ENCODE results near the gene NPAP1.
"Not testable (repeated sequence)": the region's sequence is repeated elsewhere in the genome, so short reads cannot be mapped to it uniquely, and the experiment has no call there.

Gene NPAP1

GRCh38 chr15:24675332-24676144, at the start of gene NPAP1:
Gene NPAP1 (plus strand): TSS chr15:24675775. CDS start chr15:24675868, 93 bp downstream.
- Histone ChIP-seq H3K9me3 (ENCODE audit: control insufficient read depth, low read length) (no peaks in the 10 kb centered on the region), H3K27me3 (replicated peaks; ENCODE audit: control insufficient read depth, insufficient read depth, low read length) (no peaks in the 10 kb centered on the region), H3K9ac (ENCODE audit: low read length) (no peak within 1 kb of the TSS), H3K4me1 (ENCODE audit: control insufficient read depth, insufficient read depth, low read length) (no peaks in the 10 kb centered on the region), H3K4me3 (ENCODE audit: low read length) (no peak within 1 kb of the TSS), H3K36me3 (ENCODE audit: control insufficient read depth, insufficient read depth, low read length, severe bottlenecking) (no peaks in the 10 kb centered on the region)
- DNase-seq (ENCODE audit: low read depth) = no peak

DNA sequence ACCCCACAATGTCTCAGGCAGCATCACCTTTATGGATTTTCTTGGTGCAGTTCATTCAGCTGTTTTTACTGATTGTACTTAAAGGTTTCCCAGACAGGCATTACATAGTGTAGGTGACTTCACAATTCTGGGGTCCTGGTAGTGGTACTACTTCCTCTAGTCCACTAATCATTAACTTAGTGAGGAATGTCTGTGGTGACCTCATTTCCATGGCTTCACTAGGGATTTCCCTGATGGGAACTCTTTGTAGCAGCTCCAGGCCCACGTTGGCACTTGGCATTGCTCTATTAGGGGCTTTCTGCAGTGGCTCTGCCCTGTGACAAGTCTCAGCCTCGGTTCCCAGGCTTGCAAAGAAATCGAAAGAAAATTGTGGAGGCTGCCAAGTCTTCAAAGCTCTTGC, 48.1 kb upstream of the NPAP1 start:
- peaks cover 16% of the 10 kb centered on the region for H3K9me3 ChIP-seq (ENCODE audit: control insufficient read depth, low read length)
- no peak overlapping the region for H3K4me3 ChIP-seq (ENCODE audit: low read length)
- H3K36me3 ChIP-seq (ENCODE audit: control insufficient read depth, insufficient read depth, low read length, severe bottlenecking) = no peaks in the 10 kb centered on the region
- no peak overlapping the region for H3K9ac ChIP-seq (ENCODE audit: low read length)
- H3K4me1 ChIP-seq (ENCODE audit: control insufficient read depth, insufficient read depth, low read length) = no peaks in the 10 kb centered on the region
- DNase-seq (ENCODE audit: low read depth) = no peak
- no peaks in the 10 kb centered on the region for H3K27me3 ChIP-seq (replicated peaks; ENCODE audit: control insufficient read depth, insufficient read depth, low read length)

DNA sequence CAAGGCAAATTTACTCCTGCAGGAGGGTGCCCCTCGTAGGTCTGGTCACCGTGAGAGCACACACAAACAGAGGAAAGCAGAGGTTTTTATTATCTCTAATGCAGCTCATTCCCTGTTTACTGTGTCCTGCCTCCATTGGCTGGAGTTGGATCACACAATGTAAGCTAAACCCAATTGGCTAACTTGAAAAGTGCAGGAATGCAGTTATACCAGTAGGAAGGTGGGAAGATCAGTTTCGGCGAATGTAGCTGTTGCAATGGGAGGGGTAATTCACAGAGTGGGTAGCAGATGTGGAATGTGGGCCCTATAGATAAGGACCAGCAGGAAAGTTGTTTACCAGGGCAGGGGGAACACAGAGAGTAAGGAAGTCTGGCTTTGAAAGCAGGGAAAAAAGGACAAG, 42.5 kb upstream of the NPAP1 start:
- Histone ChIP-seq H3K9ac (ENCODE audit: low read length) (no peak overlapping the region), H3K36me3 (ENCODE audit: control insufficient read depth, insufficient read depth, low read length, severe bottlenecking) (no peaks in the 10 kb centered on the region), H3K27me3 (replicated peaks; ENCODE audit: control insufficient read depth, insufficient read depth, low read length) (no peaks in the 10 kb centered on the region), H3K4me1 (ENCODE audit: control insufficient read depth, insufficient read depth, low read length) (no peaks in the 10 kb centered on the region), H3K9me3 (ENCODE audit: control insufficient read depth, low read length) (peaks cover 23% of the 10 kb centered on the region), H3K4me3 (ENCODE audit: low read length) (no peak overlapping the region)
- no peak for DNase-seq (ENCODE audit: low read depth)

- not testable (repeated sequence) for H3K4me1 ChIP-seq (ENCODE audit: control insufficient read depth, insufficient read depth, low read length); H3K9me3 ChIP-seq (ENCODE audit: control insufficient read depth, low read length); DNase-seq (ENCODE audit: low read depth); H3K36me3 ChIP-seq (ENCODE audit: control insufficient read depth, insufficient read depth, low read length, severe bottlenecking); H3K27me3 ChIP-seq (replicated peaks; ENCODE audit: control insufficient read depth, insufficient read depth, low read length); H3K9ac ChIP-seq (ENCODE audit: low read length); H3K4me3 ChIP-seq (ENCODE audit: low read length)
Measured at GRCh38 chr15:24639412-24639811, 36.2 kb upstream of the NPAP1 start.

GRCh38 chr15:24645627-24646026, 29.9 kb upstream of the NPAP1 start:
- Histone ChIP-seq H3K9ac (ENCODE audit: low read length) (no peak overlapping the region), H3K36me3 (ENCODE audit: control insufficient read depth, insufficient read depth, low read length, severe bottlenecking) (no peaks in the 10 kb centered on the region), H3K4me3 (ENCODE audit: low read length) (no peak overlapping the region), H3K9me3 (ENCODE audit: control insufficient read depth, low read length) (peaks cover 5% of the 10 kb centered on the region), H3K27me3 (replicated peaks; ENCODE audit: control insufficient read depth, insufficient read depth, low read length) (no peaks in the 10 kb centered on the region), H3K4me1 (ENCODE audit: control insufficient read depth, insufficient read depth, low read length) (no peaks in the 10 kb centered on the region)
- DNase-seq (ENCODE audit: low read depth) = no peak

- Histone ChIP-seq H3K9me3 (ENCODE audit: control insufficient read depth, low read length) (peaks cover 2% of the 10 kb centered on the region), H3K4me1 (ENCODE audit: control insufficient read depth, insufficient read depth, low read length) (no peaks in the 10 kb centered on the region), H3K36me3 (ENCODE audit: control insufficient read depth, insufficient read depth, low read length, severe bottlenecking) (no peaks in the 10 kb centered on the region), H3K9ac (ENCODE audit: low read length) (no peak overlapping the region), H3K4me3 (ENCODE audit: low read length) (no peak overlapping the region), H3K27me3 (replicated peaks; ENCODE audit: control insufficient read depth, insufficient read depth, low read length) (no peaks in the 10 kb centered on the region)
- DNase-seq (ENCODE audit: low read depth) = no peak
Measured at GRCh38 chr15:24659622-24660021, 16.0 kb upstream of the NPAP1 start.

DNA sequence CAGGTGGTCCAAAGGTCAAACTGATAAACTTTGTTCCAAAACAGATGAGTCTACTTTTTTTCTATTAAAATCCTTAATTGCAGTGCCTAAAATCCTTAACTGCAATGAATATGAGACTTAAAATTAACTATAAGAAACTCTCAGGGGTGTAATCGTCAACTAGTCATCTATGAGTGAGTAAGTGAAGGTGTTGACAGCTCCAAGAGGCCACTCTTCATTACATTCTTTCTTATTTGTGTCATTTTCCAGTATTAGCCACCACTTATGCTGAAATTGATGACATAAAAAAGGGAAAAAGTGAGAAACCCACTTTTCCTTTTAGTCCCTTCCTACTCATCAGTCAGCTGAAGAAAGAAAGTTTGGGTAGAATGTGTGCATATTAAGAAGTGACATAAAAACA, 12.6 kb upstream of the NPAP1 start:
- Histone ChIP-seq H3K36me3 (ENCODE audit: control insufficient read depth, insufficient read depth, low read length, severe bottlenecking) (no peaks in the 10 kb centered on the region), H3K9ac (ENCODE audit: low read length) (no peak overlapping the region), H3K4me3 (ENCODE audit: low read length) (no peak overlapping the region), H3K4me1 (ENCODE audit: control insufficient read depth, insufficient read depth, low read length) (no peaks in the 10 kb centered on the region), H3K27me3 (replicated peaks; ENCODE audit: control insufficient read depth, insufficient read depth, low read length) (no peaks in the 10 kb centered on the region), H3K9me3 (ENCODE audit: control insufficient read depth, low read length) (peaks cover 9% of the 10 kb centered on the region)
- DNase-seq (ENCODE audit: low read depth) = no peak

DNA sequence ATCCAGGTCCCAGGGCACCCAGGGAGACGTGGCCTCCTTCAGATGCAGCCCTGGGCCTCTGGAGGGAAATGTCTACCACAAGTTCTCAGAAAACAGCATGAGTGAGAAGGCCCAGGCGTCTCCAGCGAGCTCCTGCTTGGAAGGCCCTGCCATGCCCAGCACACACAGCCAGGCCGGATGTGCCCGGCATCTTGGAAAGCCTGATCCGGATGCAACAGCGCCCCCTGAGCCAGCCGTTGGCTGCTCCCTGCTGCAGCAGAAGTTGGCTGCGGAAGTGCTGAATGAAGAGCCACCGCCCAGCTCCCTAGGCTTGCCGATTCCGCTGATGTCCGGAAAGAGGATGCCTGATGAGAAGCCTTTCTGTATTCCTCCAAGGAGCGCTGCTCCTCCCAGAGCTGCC, 856 bp downstream of the NPAP1 start:
- Histone ChIP-seq H3K27me3 (replicated peaks; ENCODE audit: control insufficient read depth, insufficient read depth, low read length) (no peaks in the 10 kb centered on the region), H3K4me1 (ENCODE audit: control insufficient read depth, insufficient read depth, low read length) (no peaks in the 10 kb centered on the region), H3K9me3 (ENCODE audit: control insufficient read depth, low read length) (no peaks in the 10 kb centered on the region), H3K4me3 (ENCODE audit: low read length) (no peak overlapping the region), H3K36me3 (ENCODE audit: control insufficient read depth, insufficient read depth, low read length, severe bottlenecking) (no peaks in the 10 kb centered on the region), H3K9ac (ENCODE audit: low read length) (no peak overlapping the region)
- no peak for DNase-seq (ENCODE audit: low read depth)

GRCh38 chr15:24678485-24678884, 2.9 kb downstream of the NPAP1 start:
- H3K27me3 ChIP-seq (replicated peaks; ENCODE audit: control insufficient read depth, insufficient read depth, low read length) = no peaks in the 10 kb centered on the region
- no peaks in the 10 kb centered on the region for H3K4me1 ChIP-seq (ENCODE audit: control insufficient read depth, insufficient read depth, low read length)
- H3K36me3 ChIP-seq (ENCODE audit: control insufficient read depth, insufficient read depth, low read length, severe bottlenecking) = no peaks in the 10 kb centered on the region
- no peaks in the 10 kb centered on the region for H3K9me3 ChIP-seq (ENCODE audit: control insufficient read depth, low read length)
- no peak overlapping the region for H3K4me3 ChIP-seq (ENCODE audit: low read length)
- H3K9ac ChIP-seq (ENCODE audit: low read length) = no peak overlapping the region
- no peak for DNase-seq (ENCODE audit: low read depth)

DNA sequence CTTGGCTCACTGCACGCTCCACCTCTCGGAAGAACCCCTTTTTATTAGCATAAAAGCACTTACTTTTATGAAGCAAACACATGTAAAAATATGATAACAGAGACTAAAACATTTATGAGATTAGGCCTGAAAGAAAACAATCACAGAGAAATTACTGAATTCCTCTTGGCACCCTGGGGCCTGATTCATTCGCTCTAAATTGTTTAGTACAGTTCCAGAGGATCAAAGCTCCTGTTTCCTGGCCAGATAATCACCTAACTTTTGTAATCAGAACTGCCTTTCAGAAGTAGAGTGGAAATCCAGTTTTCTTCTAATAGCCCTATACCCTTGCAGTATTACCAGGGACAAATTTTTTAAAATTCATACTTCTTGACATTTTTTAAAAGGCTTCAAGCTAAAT, 6.4 kb downstream of the NPAP1 start:
- H3K9me3 ChIP-seq (ENCODE audit: control insufficient read depth, low read length) = no peaks in the 10 kb centered on the region
- no peak overlapping the region for H3K4me3 ChIP-seq (ENCODE audit: low read length)
- no peaks in the 10 kb centered on the region for H3K4me1 ChIP-seq (ENCODE audit: control insufficient read depth, insufficient read depth, low read length)
- no peak for DNase-seq (ENCODE audit: low read depth)
- H3K27me3 ChIP-seq (replicated peaks; ENCODE audit: control insufficient read depth, insufficient read depth, low read length) = no peaks in the 10 kb centered on the region
- H3K9ac ChIP-seq (ENCODE audit: low read length) = no peak overlapping the region
- H3K36me3 ChIP-seq (ENCODE audit: control insufficient read depth, insufficient read depth, low read length, severe bottlenecking) = no peaks in the 10 kb centered on the region

GRCh38 chr15:24682905-24683304, 7.3 kb downstream of the NPAP1 start:
- not testable (repeated sequence) for H3K4me3 ChIP-seq (ENCODE audit: low read length); H3K36me3 ChIP-seq (ENCODE audit: control insufficient read depth, insufficient read depth, low read length, severe bottlenecking); H3K9me3 ChIP-seq (ENCODE audit: control insufficient read depth, low read length); DNase-seq (ENCODE audit: low read depth); H3K9ac ChIP-seq (ENCODE audit: low read length); H3K4me1 ChIP-seq (ENCODE audit: control insufficient read depth, insufficient read depth, low read length); H3K27me3 ChIP-seq (replicated peaks; ENCODE audit: control insufficient read depth, insufficient read depth, low read length)

GRCh38 chr15:24683736-24684135, 8.2 kb downstream of the NPAP1 start:
- Histone ChIP-seq H3K36me3 (ENCODE audit: control insufficient read depth, insufficient read depth, low read length, severe bottlenecking) (no peaks in the 10 kb centered on the region), H3K4me3 (ENCODE audit: low read length) (no peak overlapping the region), H3K9me3 (ENCODE audit: control insufficient read depth, low read length) (no peaks in the 10 kb centered on the region), H3K27me3 (replicated peaks; ENCODE audit: control insufficient read depth, insufficient read depth, low read length) (no peaks in the 10 kb centered on the region), H3K4me1 (ENCODE audit: control insufficient read depth, insufficient read depth, low read length) (no peaks in the 10 kb centered on the region), H3K9ac (ENCODE audit: low read length) (no peak overlapping the region)
- DNase-seq (ENCODE audit: low read depth) = no peak
